C4-2B (cell line): ENCODE results near the gene PRDM5.

Experiments used
- CTCF ChIP-seq: fragments of 450-650 bp; conservative IDR thresholded peaks from 2 replicates; pipeline ENCODE4 v1.5.1; 2017; ENCODE audit warnings: mild to moderate bottlenecking
- ZFX ChIP-seq: fragments of 450-650 bp; IDR thresholded peaks from 2 replicates; pipeline ENCODE4 v1.6.1; 2017

DNA sequence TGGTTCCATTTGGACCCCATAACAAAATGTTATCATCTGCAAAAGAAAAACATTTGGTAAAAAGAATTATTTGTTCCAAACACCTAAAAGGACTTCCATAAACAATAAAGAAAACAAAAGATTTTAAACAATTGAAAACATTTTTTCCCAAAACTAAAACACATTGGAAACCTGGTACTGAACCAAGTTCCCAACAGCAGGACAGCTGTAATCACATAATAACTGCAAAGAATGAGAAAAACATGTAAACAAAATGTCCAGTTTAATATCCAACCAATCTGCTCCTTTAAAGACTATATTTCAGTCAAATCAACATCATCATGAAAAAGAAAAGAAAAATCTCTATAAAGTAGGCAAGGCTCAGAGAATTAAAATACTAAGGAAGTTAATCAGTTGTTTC, 36.3 kb downstream of the PRDM5 start:
- TF ChIP-seq CTCF (no peak), ZFX (no peak)
